Activated naive CD4-positive, alpha-beta T cell treated with anti-CD3 and anti-CD28 coated beads for 36 hours (primary cell): ENCODE results near the gene DNAH14. TPM values are rescaled to one million over a fixed set of nuclear protein-coding genes. Genes with fewer than 3 reads are reported as not detected.
"Not testable (repeated sequence)": the region's sequence is repeated elsewhere in the genome, so short reads cannot be mapped to it uniquely, and the experiment has no call there.

Experiments
- CTCF ChIA-PET: fragments of 350-600 bp; sonication (Branson Sonifier 250); formaldehyde crosslinking; loops from one replicate; lab custom pipeline; 2021; ENCODE audit warnings: antibody characterized with exemption; lab: Charles Lee
- DNase-seq: peaks from one replicate; pipeline ENCODE4 v3.0.0-alpha.2; 2020
- H3K27ac Mint-ChIP-seq: one replicate; pipeline ENCODE4 v1.8.0; 2021; ENCODE audit warnings: mild to moderate bottlenecking, mixed read lengths
- H3K27me3 Mint-ChIP-seq: one replicate; pipeline ENCODE4 v1.8.0; 2021; ENCODE audit warnings: low read depth, mixed read lengths
- H3K36me3 Mint-ChIP-seq: one replicate; pipeline ENCODE4 v1.8.0; 2021; ENCODE audit warnings: low read depth, mixed read lengths
- H3K4me1 Mint-ChIP-seq: one replicate; pipeline ENCODE4 v1.8.0; 2021; ENCODE audit warnings: low read depth, mixed read lengths
- H3K4me3 Mint-ChIP-seq: one replicate; pipeline ENCODE4 v1.8.0; 2021; ENCODE audit warnings: mild to moderate bottlenecking, moderate library complexity, mixed read lengths
- H3K9me3 Mint-ChIP-seq: one replicate; pipeline ENCODE4 v1.8.0; 2021; ENCODE audit warnings: mixed read lengths
- intact Hi-C: fragments of 100-400 bp; cut with micrococcal nuclease; formaldehyde crosslinking; loops from one replicate; pipeline ENCODE4 v1.15.1; 2023
- total RNA-seq, 2 experiments: library from RNA; stranded (reverse); gene quantifications; one replicate each; pipeline ENCODE4 v1.2.3, GENCODE V29; 2021

DNAH14 gene
- total RNA-seq, 2 experiments from 2014 or later: 0.38 to 0.89 TPM

- no peaks in the 10 kb centered on the region for H3K9me3 Mint-ChIP-seq
- H3K36me3 Mint-ChIP-seq: no peaks in the 10 kb centered on the region
- DNase-seq: no peak
- no peak overlapping the region for H3K4me3 Mint-ChIP-seq
- no peak overlapping the region for H3K27ac Mint-ChIP-seq
- intact Hi-C loops: no loop called here
- no peaks in the 10 kb centered on the region for H3K4me1 Mint-ChIP-seq
- CTCF ChIA-PET: no interaction called here
- H3K27me3 Mint-ChIP-seq: no peaks in the 10 kb centered on the region
Observed at GRCh38 chr1:224959656-224960055, 30.2 kb downstream of the DNAH14 start.

GRCh38 chr1:224980181-224980580 is 50.7 kb downstream of the DNAH14 start:
- Mint-ChIP-seq H3K4me1 (no peaks in the 10 kb centered on the region), H3K36me3 (no peaks in the 10 kb centered on the region), H3K9me3 (no peaks in the 10 kb centered on the region), H3K27ac (no peak overlapping the region), H3K27me3 (peaks cover 21% of the 10 kb centered on the region), H3K4me3 (no peak overlapping the region)
- no peak for DNase-seq
- CTCF ChIA-PET: no interaction called here
- intact Hi-C loops: no loop called here

GRCh38 chr1:224981922-224982354 is 52.5 kb downstream of the DNAH14 start:
- H3K4me1 Mint-ChIP-seq, H3K4me3 Mint-ChIP-seq, H3K36me3 Mint-ChIP-seq, H3K27ac Mint-ChIP-seq, CTCF ChIA-PET, DNase-seq, H3K9me3 Mint-ChIP-seq, intact Hi-C loops: not testable (repeated sequence)
- H3K27me3 Mint-ChIP-seq: peaks cover 21% of the 10 kb centered on the region

- H3K27me3 Mint-ChIP-seq: peaks cover 5% of the 10 kb centered on the region
- CTCF ChIA-PET: no interaction called here
Observed at GRCh38 chr1:224988042-224988441, 58.6 kb downstream of the DNAH14 start.

GRCh38 chr1:224989615-224990014 is 60.1 kb downstream of the DNAH14 start:
- Mint-ChIP-seq H3K4me3 (no peak overlapping the region), H3K27me3 (peaks cover under 1% of the 10 kb centered on the region), H3K4me1 (no peaks in the 10 kb centered on the region), H3K9me3 (peaks cover 1% of the 10 kb centered on the region), H3K27ac (no peak overlapping the region), H3K36me3 (no peaks in the 10 kb centered on the region)
- CTCF ChIA-PET: no interaction called here
- no peak for DNase-seq
- intact Hi-C loops: no loop called here

More at GRCh38 chr1:224988042-224988441, 58.6 kb downstream of the DNAH14 start:
- intact Hi-C loops: no loop called here
- H3K27ac Mint-ChIP-seq: no peak overlapping the region
- H3K9me3 Mint-ChIP-seq: no peaks in the 10 kb centered on the region
- H3K36me3 Mint-ChIP-seq: no peaks in the 10 kb centered on the region
- DNase-seq: no peak
- H3K4me3 Mint-ChIP-seq: no peak overlapping the region
- no peaks in the 10 kb centered on the region for H3K4me1 Mint-ChIP-seq

GRCh38 chr1:224991550-224991949 is 62.1 kb downstream of the DNAH14 start:
- H3K27me3 Mint-ChIP-seq, H3K36me3 Mint-ChIP-seq, intact Hi-C loops, H3K4me1 Mint-ChIP-seq, CTCF ChIA-PET, H3K4me3 Mint-ChIP-seq, DNase-seq, H3K27ac Mint-ChIP-seq: not testable (repeated sequence)
- H3K9me3 Mint-ChIP-seq: peaks cover 10% of the 10 kb centered on the region

GRCh38 chr1:224995602-224996001 is 66.1 kb downstream of the DNAH14 start:
- Mint-ChIP-seq H3K4me3 (no peak overlapping the region), H3K9me3 (peaks cover 10% of the 10 kb centered on the region), H3K4me1 (no peaks in the 10 kb centered on the region), H3K27me3 (peaks cover 2% of the 10 kb centered on the region), H3K36me3 (no peaks in the 10 kb centered on the region), H3K27ac (no peak overlapping the region)
- DNase-seq: no peak
- intact Hi-C loops: no loop called here
- CTCF ChIA-PET: no interaction called here

GRCh38 chr1:224996266-224996665 is 66.8 kb downstream of the DNAH14 start:
- Mint-ChIP-seq H3K4me3 (no peak overlapping the region), H3K27ac (no peak overlapping the region), H3K27me3 (peaks cover 2% of the 10 kb centered on the region), H3K4me1 (no peaks in the 10 kb centered on the region), H3K9me3 (peaks cover 10% of the 10 kb centered on the region), H3K36me3 (no peaks in the 10 kb centered on the region)
- intact Hi-C loops: no loop called here
- no peak for DNase-seq
- CTCF ChIA-PET: no interaction called here

GRCh38 chr1:224998185-224998584 is 68.7 kb downstream of the DNAH14 start:
- DNase-seq: no peak

GRCh38 chr1:225004396-225004795 is 74.9 kb downstream of the DNAH14 start:
- Mint-ChIP-seq H3K36me3 (no peaks in the 10 kb centered on the region), H3K4me3 (no peak overlapping the region), H3K27me3 (peaks cover 4% of the 10 kb centered on the region), H3K4me1 (no peaks in the 10 kb centered on the region), H3K27ac (no peak overlapping the region), H3K9me3 (peaks cover 9% of the 10 kb centered on the region)
- no peak for DNase-seq
- intact Hi-C loops: no loop called here
- CTCF ChIA-PET: no interaction called here

More at GRCh38 chr1:224998185-224998584, 68.7 kb downstream of the DNAH14 start:
- no peaks in the 10 kb centered on the region for H3K36me3 Mint-ChIP-seq
- CTCF ChIA-PET: interaction anchor here (0.7 kb wide), 1 partner anchor 86 kb away, joined by 4 read pairs; no protein-coding TSS in a partner anchor
- intact Hi-C loops: no loop called here
- peaks cover 10% of the 10 kb centered on the region for H3K9me3 Mint-ChIP-seq
- H3K4me3 Mint-ChIP-seq: no peak overlapping the region
- peaks cover 2% of the 10 kb centered on the region for H3K27me3 Mint-ChIP-seq
- H3K4me1 Mint-ChIP-seq: no peaks in the 10 kb centered on the region
- H3K27ac Mint-ChIP-seq: no peak overlapping the region

- peaks cover 19% of the 10 kb centered on the region for H3K9me3 Mint-ChIP-seq
- DNase-seq, H3K27ac Mint-ChIP-seq, intact Hi-C loops, H3K27me3 Mint-ChIP-seq, CTCF ChIA-PET, H3K4me1 Mint-ChIP-seq, H3K36me3 Mint-ChIP-seq, H3K4me3 Mint-ChIP-seq: not testable (repeated sequence)
Observed at GRCh38 chr1:225006352-225006751, 76.9 kb downstream of the DNAH14 start.

- intact Hi-C loops, CTCF ChIA-PET, DNase-seq: not testable (repeated sequence)
Observed at GRCh38 chr1:225008050-225008449, 78.6 kb downstream of the DNAH14 start.

GRCh38 chr1:225021037-225021436 is 91.6 kb downstream of the DNAH14 start:
- DNase-seq: no peak
- Mint-ChIP-seq H3K9me3 (no peaks in the 10 kb centered on the region), H3K4me3 (no peak overlapping the region), H3K27ac (no peak overlapping the region), H3K27me3 (peaks cover 4% of the 10 kb centered on the region), H3K4me1 (no peaks in the 10 kb centered on the region), H3K36me3 (no peaks in the 10 kb centered on the region)
- CTCF ChIA-PET: no interaction called here
- intact Hi-C loops: no loop called here

More at GRCh38 chr1:225008050-225008449, 78.6 kb downstream of the DNAH14 start:
- H3K9me3 Mint-ChIP-seq: peaks cover 19% of the 10 kb centered on the region
- not testable (repeated sequence) for H3K27me3 Mint-ChIP-seq, H3K36me3 Mint-ChIP-seq, H3K4me1 Mint-ChIP-seq, H3K4me3 Mint-ChIP-seq, H3K27ac Mint-ChIP-seq
